Iris pigment epithelial cell (primary cell): ENCODE data around the gene ZNF436.
"Not testable (repeated sequence)": the region's sequence is repeated elsewhere in the genome, so short reads cannot be mapped to it uniquely, and the experiment has no call there.

Experiments
- DNase-seq: peaks from one replicate; pipeline ENCODE4 v3.0.0-alpha.2; 2011; ENCODE audit warnings: low read depth

ZNF436 gene

GRCh38 chr1:23392125-23392855, 22.7 kb upstream of the ZNF436 start:
- DNase-seq = no peak

GRCh38 chr1:23389837-23390321, 20.2 kb upstream of the ZNF436 start:
- no peak for DNase-seq

GRCh38 chr1:23387494-23387893, 17.9 kb upstream of the ZNF436 start:
- DNase-seq = no peak

- no peak for DNase-seq
These were observed 15.5 kb upstream of the ZNF436 start for GRCh38 chr1:23385119-23385621.

- peak; percentile 90 for DNase-seq
These were observed 14.8 kb upstream of the ZNF436 start for GRCh38 chr1:23384312-23385058.

GRCh38 chr1:23383577-23384311, 14.1 kb upstream of the ZNF436 start:
- DNase-seq = no peak

- no peak for DNase-seq
These were observed 11.7 kb upstream of the ZNF436 start for GRCh38 chr1:23381233-23381885.

- no peak for DNase-seq
These were observed 11.1 kb upstream of the ZNF436 start for GRCh38 chr1:23380719-23381118.

- DNase-seq = not testable (repeated sequence)
These were observed 10.6 kb upstream of the ZNF436 start for GRCh38 chr1:23380236-23380635.

- DNase-seq = peak; percentile 89
These were observed 7.5 kb upstream of the ZNF436 start for GRCh38 chr1:23376890-23377811.

GRCh38 chr1:23374079-23374735, 4.6 kb upstream of the ZNF436 start:
- not testable (repeated sequence) for DNase-seq

- DNase-seq = no peak
These were observed 2.6 kb upstream of the ZNF436 start for GRCh38 chr1:23371987-23372880.

GRCh38 chr1:23370709-23371584, 1.3 kb upstream of the ZNF436 start:
- no peak for DNase-seq

- no peak for DNase-seq
These were observed 683 bp upstream of the ZNF436 start for GRCh38 chr1:23370330-23370708.

- DNase-seq = peak; percentile 91
These were observed 888 bp downstream of the ZNF436 start for GRCh38 chr1:23368562-23369334.

- DNase-seq = peak; percentile 99
These were observed 1.7 kb downstream of the ZNF436 start for GRCh38 chr1:23367791-23368561.

GRCh38 chr1:23367451-23367790, 2.2 kb downstream of the ZNF436 start:
- DNase-seq = no peak
